GM23338 (cell line): ENCODE measurements around the gene POU2AF2. TPM values are rescaled to one million over a fixed set of nuclear protein-coding genes. Genes with fewer than 3 reads are reported as not detected.

ENCODE experiments used
- ATAC-seq: fragments of 200-7000 bp; cut with Tn5 transposase; 3 replicates; pipeline ENCODE4 v1.9.1; 2020
- DNase-seq: peaks from one replicate; pipeline ENCODE4 v3.0.0-alpha.2; 2015; ENCODE audit warnings: low spot score
- H2AFZ ChIP-seq: fragments of 200-600 bp; sonication (generic); 2 replicates; pipeline ENCODE4 v1.8.0; 2016; ENCODE audit warnings: antibody characterized with exemption, mild to moderate bottlenecking, moderate library complexity
- H3F3A ChIP-seq: fragments of 200-600 bp; sonication (generic); replicated peaks from 2 replicates; pipeline ENCODE4 v1.8.0; 2017; ENCODE audit warnings: antibody characterized with exemption, mixed run types, low read depth
- H3K27ac ChIP-seq: fragments of 200-600 bp; sonication (generic); 2 replicates; pipeline ENCODE4 v1.6.1; 2016; ENCODE audit warnings: low read depth
- H3K27me3 ChIP-seq: fragments of 200-600 bp; sonication (generic); 2 replicates; pipeline ENCODE4 v1.8.0; 2016; ENCODE audit warnings: mild to moderate bottlenecking, mixed run types, moderate library complexity; ENCODE audit not compliant: insufficient read depth
- H3K36me3 ChIP-seq: fragments of 200-600 bp; sonication (generic); 2 replicates; pipeline ENCODE4 v1.8.0; 2016; ENCODE audit warnings: mild to moderate bottlenecking; ENCODE audit not compliant: insufficient read depth
- H3K4me1 ChIP-seq: fragments of 200-600 bp; sonication (generic); 2 replicates; pipeline ENCODE4 v1.8.0; 2016; ENCODE audit warnings: mild to moderate bottlenecking, moderate library complexity; ENCODE audit not compliant: insufficient read depth
- H3K4me2 ChIP-seq: fragments of 200-600 bp; sonication (generic); 2 replicates; pipeline ENCODE4 v1.7.1; 2017; ENCODE audit warnings: mixed run types
- H3K4me3 ChIP-seq: fragments of 200-600 bp; sonication (generic); 2 replicates; pipeline ENCODE4 v1.6.1; 2016; ENCODE audit warnings: mixed run types
- H3K79me2 ChIP-seq: fragments of 200-600 bp; sonication (generic); replicated peaks from 2 replicates; pipeline ENCODE4 v1.8.0; 2017; ENCODE audit warnings: mild to moderate bottlenecking; ENCODE audit not compliant: insufficient read depth
- H3K9me2 ChIP-seq: fragments of 200-600 bp; sonication (generic); 2 replicates; pipeline ENCODE4 v1.8.0; 2017; ENCODE audit not compliant: insufficient read depth
- H4K20me1 ChIP-seq: fragments of 200-600 bp; sonication (generic); replicated peaks from 2 replicates; pipeline ENCODE4 v1.8.0; 2017; ENCODE audit warnings: mild to moderate bottlenecking; ENCODE audit not compliant: insufficient read depth
- H3K27ac Mint-ChIP-seq: 2 replicates; pipeline ENCODE4 v1.8.0; 2020; ENCODE audit warnings: inconsistent platforms, mild to moderate bottlenecking, moderate library complexity, mixed read lengths
- H3K27me3 Mint-ChIP-seq: 3 replicates; pipeline ENCODE4 v1.8.0; 2022; ENCODE audit warnings: low read depth, mild to moderate bottlenecking, moderate library complexity, mixed read lengths, inconsistent platforms; ENCODE audit not compliant: insufficient read depth, poor library complexity
- H3K36me3 Mint-ChIP-seq: 3 replicates; pipeline ENCODE4 v1.8.0; 2021; ENCODE audit warnings: low read depth, mild to moderate bottlenecking, inconsistent platforms, moderate library complexity, mixed read lengths
- H3K4me1 Mint-ChIP-seq: 3 replicates; pipeline ENCODE4 v1.8.0; 2020; ENCODE audit warnings: mild to moderate bottlenecking, inconsistent platforms, mixed read lengths
- H3K4me3 Mint-ChIP-seq: 3 replicates; pipeline ENCODE4 v1.8.0; 2021; ENCODE audit warnings: moderate library complexity, mild to moderate bottlenecking, inconsistent platforms, mixed read lengths
- H3K9me3 Mint-ChIP-seq: 3 replicates; pipeline ENCODE4 v1.8.0; 2020; ENCODE audit warnings: moderate library complexity, mild to moderate bottlenecking, inconsistent platforms, mixed read lengths
- CREB1 ChIP-seq: fragments of 250-450 bp; sonication (Bioruptor Pico); IDR thresholded peaks from 2 replicates; pipeline ENCODE4 v1.5.0; 2020; ENCODE audit warnings: low read depth, mild to moderate bottlenecking, moderate library complexity
- EZH2 ChIP-seq: fragments of 200-600 bp; sonication (generic); IDR thresholded peaks from one replicate; pipeline ENCODE4 v1.8.0; 2017; ENCODE audit warnings: antibody characterized with exemption, mild to moderate bottlenecking, low read depth; ENCODE audit not compliant: unreplicated experiment
- EZH2phosphoT487 ChIP-seq: fragments of 200-600 bp; sonication (generic); IDR thresholded peaks from one replicate; pipeline ENCODE4 v1.8.1; 2018; ENCODE audit warnings: antibody characterized with exemption; ENCODE audit not compliant: unreplicated experiment
- JUNB ChIP-seq: IDR thresholded peaks from one replicate; pipeline ENCODE4 v1.6.1; 2016; ENCODE audit warnings: antibody characterized with exemption; ENCODE audit not compliant: unreplicated experiment
- NANOG ChIP-seq: IDR thresholded peaks from 2 replicates; pipeline ENCODE4 v1.6.1; 2016; ENCODE audit warnings: antibody characterized with exemption, borderline replicate concordance
- POLR2AphosphoS5 ChIP-seq: IDR thresholded peaks from 2 replicates; pipeline ENCODE4 v1.6.1; 2016; ENCODE audit warnings: antibody characterized with exemption, low read depth
- STAT1 ChIP-seq: IDR thresholded peaks from one replicate; pipeline ENCODE4 v1.6.1; 2016; ENCODE audit warnings: antibody characterized with exemption; ENCODE audit not compliant: unreplicated experiment
- ZNF114 ChIP-seq: fragments of 250-450 bp; sonication (Bioruptor Pico); IDR thresholded peaks from 2 replicates; pipeline ENCODE4 v1.5.0; 2020; ENCODE audit warnings: mild to moderate bottlenecking, moderate library complexity
- ZNF331 ChIP-seq: fragments of 250-450 bp; sonication (Bioruptor Pico); IDR thresholded peaks from 2 replicates; pipeline ENCODE4 v1.5.0; 2020; ENCODE audit warnings: low read depth, mild to moderate bottlenecking, moderate library complexity
- polyA plus RNA-seq: library from polyadenylated mRNA; unstranded; fragments of >200 nt; fragmentation: Nextera tagmentation; extraction: Ambion mirVana; gene quantifications from 2 replicates; pipeline ENCODE4 v1.2.1, GENCODE V29; 2016
- total RNA-seq: library from RNA; depleted of rRNA; stranded (reverse); fragments of >200 nt; shearing (Covaris generic); gene quantifications from 2 replicates; pipeline ENCODE4 v1.2.3, GENCODE V29; 2014
- TF ChIP-seq, protein P1 (sequence below): fragments of 250-450 bp; sonication (Bioruptor Pico); IDR thresholded peaks from 2 replicates; pipeline ENCODE4 v1.5.0; 2020; ENCODE audit warnings: mild to moderate bottlenecking, moderate library complexity
- TF ChIP-seq, protein P2 (sequence below), 2 experiments: fragments of 200-600 bp in 1 of 2; sonication (generic) in 1 of 2; conservative IDR thresholded peaks; 2 replicates each; pipeline versions ENCODE4 v1.5.1 to v1.6.1; 2016 to 2017; ENCODE audit warnings: antibody characterized with exemption in 2 of 2, low read depth in 2 of 2, mild to moderate bottlenecking in 2 of 2, moderate library complexity in 1 of 2
- TF ChIP-seq, protein P3 (sequence below): IDR thresholded peaks from 2 replicates; pipeline ENCODE4 v1.6.1; 2016; ENCODE audit warnings: antibody characterized with exemption

The POU2AF2 gene
- total and polyA plus RNA-seq, 2 experiments from 2014 or later, result not detected

DNA sequence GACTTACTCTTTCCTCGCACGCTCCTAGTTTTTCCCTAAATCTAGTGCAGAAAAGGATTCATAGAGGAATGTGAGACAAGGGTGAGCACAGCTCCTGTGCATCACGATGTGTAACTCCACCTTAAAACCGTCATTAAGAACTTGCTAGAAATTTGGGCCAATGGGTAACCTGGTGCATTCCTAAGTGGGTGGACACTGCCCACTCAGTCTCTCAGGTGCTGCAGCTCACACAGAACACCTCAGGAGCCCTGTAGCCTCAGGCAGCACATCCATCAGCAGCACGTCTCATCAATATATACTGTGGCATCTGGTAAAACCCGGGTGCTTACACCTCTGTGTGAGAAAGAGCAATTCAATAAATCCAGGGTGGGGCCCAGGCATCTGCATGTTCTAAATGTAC lies 65.2 kb downstream of the POU2AF2 start (continued):
- TF ChIP-seq, protein P1, sequence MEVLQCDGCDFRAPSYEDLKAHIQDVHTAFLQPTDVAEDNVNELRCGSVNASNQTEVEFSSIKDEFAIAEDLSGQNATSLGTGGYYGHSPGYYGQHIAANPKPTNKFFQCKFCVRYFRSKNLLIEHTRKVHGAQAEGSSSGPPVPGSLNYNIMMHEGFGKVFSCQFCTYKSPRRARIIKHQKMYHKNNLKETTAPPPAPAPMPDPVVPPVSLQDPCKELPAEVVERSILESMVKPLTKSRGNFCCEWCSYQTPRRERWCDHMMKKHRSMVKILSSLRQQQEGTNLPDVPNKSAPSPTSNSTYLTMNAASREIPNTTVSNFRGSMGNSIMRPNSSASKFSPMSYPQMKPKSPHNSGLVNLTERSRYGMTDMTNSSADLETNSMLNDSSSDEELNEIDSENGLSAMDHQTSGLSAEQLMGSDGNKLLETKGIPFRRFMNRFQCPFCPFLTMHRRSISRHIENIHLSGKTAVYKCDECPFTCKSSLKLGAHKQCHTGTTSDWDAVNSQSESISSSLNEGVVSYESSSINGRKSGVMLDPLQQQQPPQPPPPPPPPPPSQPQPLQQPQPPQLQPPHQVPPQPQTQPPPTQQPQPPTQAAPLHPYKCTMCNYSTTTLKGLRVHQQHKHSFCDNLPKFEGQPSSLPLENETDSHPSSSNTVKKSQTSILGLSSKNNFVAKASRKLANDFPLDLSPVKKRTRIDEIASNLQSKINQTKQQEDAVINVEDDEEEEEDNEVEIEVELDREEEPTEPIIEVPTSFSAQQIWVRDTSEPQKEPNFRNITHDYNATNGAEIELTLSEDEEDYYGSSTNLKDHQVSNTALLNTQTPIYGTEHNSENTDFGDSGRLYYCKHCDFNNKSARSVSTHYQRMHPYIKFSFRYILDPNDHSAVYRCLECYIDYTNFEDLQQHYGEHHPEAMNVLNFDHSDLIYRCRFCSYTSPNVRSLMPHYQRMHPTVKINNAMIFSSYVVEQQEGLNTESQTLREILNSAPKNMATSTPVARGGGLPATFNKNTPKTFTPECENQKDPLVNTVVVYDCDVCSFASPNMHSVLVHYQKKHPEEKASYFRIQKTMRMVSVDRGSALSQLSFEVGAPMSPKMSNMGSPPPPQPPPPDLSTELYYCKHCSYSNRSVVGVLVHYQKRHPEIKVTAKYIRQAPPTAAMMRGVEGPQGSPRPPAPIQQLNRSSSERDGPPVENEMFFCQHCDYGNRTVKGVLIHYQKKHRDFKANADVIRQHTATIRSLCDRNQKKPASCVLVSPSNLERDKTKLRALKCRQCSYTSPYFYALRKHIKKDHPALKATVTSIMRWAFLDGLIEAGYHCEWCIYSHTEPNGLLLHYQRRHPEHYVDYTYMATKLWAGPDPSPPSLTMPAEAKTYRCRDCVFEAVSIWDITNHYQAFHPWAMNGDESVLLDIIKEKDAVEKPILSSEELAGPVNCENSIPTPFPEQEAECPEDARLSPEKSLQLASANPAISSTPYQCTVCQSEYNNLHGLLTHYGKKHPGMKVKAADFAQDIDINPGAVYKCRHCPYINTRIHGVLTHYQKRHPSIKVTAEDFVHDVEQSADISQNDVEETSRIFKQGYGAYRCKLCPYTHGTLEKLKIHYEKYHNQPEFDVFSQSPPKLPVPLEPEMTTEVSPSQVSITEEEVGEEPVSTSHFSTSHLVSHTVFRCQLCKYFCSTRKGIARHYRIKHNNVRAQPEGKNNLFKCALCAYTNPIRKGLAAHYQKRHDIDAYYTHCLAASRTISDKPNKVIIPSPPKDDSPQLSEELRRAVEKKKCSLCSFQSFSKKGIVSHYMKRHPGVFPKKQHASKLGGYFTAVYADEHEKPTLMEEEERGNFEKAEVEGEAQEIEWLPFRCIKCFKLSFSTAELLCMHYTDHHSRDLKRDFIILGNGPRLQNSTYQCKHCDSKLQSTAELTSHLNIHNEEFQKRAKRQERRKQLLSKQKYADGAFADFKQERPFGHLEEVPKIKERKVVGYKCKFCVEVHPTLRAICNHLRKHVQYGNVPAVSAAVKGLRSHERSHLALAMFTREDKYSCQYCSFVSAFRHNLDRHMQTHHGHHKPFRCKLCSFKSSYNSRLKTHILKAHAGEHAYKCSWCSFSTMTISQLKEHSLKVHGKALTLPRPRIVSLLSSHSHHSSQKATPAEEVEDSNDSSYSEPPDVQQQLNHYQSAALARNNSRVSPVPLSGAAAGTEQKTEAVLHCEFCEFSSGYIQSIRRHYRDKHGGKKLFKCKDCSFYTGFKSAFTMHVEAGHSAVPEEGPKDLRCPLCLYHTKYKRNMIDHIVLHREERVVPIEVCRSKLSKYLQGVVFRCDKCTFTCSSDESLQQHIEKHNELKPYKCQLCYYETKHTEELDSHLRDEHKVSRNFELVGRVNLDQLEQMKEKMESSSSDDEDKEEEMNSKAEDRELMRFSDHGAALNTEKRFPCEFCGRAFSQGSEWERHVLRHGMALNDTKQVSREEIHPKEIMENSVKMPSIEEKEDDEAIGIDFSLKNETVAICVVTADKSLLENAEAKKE (CRISPR knock-in tag), result no peak
- TF ChIP-seq STAT1, result no peak
- TF ChIP-seq ZNF114 (CRISPR knock-in tag), result no peak
- TF ChIP-seq, protein P2, sequence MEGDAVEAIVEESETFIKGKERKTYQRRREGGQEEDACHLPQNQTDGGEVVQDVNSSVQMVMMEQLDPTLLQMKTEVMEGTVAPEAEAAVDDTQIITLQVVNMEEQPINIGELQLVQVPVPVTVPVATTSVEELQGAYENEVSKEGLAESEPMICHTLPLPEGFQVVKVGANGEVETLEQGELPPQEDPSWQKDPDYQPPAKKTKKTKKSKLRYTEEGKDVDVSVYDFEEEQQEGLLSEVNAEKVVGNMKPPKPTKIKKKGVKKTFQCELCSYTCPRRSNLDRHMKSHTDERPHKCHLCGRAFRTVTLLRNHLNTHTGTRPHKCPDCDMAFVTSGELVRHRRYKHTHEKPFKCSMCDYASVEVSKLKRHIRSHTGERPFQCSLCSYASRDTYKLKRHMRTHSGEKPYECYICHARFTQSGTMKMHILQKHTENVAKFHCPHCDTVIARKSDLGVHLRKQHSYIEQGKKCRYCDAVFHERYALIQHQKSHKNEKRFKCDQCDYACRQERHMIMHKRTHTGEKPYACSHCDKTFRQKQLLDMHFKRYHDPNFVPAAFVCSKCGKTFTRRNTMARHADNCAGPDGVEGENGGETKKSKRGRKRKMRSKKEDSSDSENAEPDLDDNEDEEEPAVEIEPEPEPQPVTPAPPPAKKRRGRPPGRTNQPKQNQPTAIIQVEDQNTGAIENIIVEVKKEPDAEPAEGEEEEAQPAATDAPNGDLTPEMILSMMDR (conservative IDR thresholded peaks at IDR 0.05; ENCODE audit: low read depth in 2 of 2), result no peak
- no peak for TF ChIP-seq NANOG
- no peak for TF ChIP-seq CREB1 (CRISPR knock-in tag)
- no peak for TF ChIP-seq POLR2AphosphoS5
- TF ChIP-seq JUNB, result no peak
- TF ChIP-seq EZH2phosphoT487, result no peak

DNA sequence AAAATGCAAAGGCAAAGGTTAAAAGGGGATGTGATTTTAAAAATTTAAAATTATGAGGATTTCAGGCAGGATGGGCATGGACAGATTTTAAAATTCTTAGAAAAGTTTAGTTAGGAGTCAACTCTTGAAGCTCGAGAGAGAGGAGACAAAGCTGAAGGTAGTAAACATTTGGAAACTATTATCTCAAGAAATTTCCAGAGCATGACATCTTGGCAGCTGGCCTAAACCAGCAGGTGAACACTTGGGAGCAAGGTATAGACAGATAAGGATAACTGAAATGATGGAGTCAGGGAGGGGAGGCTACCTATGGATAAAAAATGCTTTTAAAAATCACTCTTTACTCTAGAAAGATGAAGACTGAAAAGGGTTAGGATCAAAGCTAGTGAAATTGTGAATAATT lies 66.6 kb downstream of the POU2AF2 start:
- no peak overlapping the region for H3K27ac ChIP-seq
- no peaks in the 10 kb centered on the region for H3K79me2 ChIP-seq
- H3K36me3 ChIP-seq, result no peaks in the 10 kb centered on the region
- peaks cover 1% of the 10 kb centered on the region for H3K27me3 Mint-ChIP-seq
- H3K27me3 ChIP-seq, result no peaks in the 10 kb centered on the region
- H3K9me2 ChIP-seq, result no peaks in the 10 kb centered on the region
- no peaks in the 10 kb centered on the region for H3K4me1 ChIP-seq
- no peaks in the 10 kb centered on the region for H3K9me3 Mint-ChIP-seq
- DNase-seq (no peak), ATAC-seq (no peak)
- no peaks in the 10 kb centered on the region for H3F3A ChIP-seq
- H3K4me2 ChIP-seq, result no peak overlapping the region
- H4K20me1 ChIP-seq, result no peaks in the 10 kb centered on the region
- no peak overlapping the region for H3K4me3 Mint-ChIP-seq
- H3K36me3 Mint-ChIP-seq, result no peaks in the 10 kb centered on the region
- no peak overlapping the region for H2AFZ ChIP-seq
- no peak overlapping the region for H3K27ac Mint-ChIP-seq
- no peak overlapping the region for H3K4me3 ChIP-seq
- no peaks in the 10 kb centered on the region for H3K4me1 Mint-ChIP-seq
- TF ChIP-seq CREB1 (CRISPR knock-in tag), result no peak
- TF ChIP-seq, protein P3, sequence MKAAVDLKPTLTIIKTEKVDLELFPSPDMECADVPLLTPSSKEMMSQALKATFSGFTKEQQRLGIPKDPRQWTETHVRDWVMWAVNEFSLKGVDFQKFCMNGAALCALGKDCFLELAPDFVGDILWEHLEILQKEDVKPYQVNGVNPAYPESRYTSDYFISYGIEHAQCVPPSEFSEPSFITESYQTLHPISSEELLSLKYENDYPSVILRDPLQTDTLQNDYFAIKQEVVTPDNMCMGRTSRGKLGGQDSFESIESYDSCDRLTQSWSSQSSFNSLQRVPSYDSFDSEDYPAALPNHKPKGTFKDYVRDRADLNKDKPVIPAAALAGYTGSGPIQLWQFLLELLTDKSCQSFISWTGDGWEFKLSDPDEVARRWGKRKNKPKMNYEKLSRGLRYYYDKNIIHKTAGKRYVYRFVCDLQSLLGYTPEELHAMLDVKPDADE, result no peak
- no peak for TF ChIP-seq ZNF331 (CRISPR knock-in tag)
- TF ChIP-seq EZH2, result no peak
- TF ChIP-seq JUNB, result no peak
